ENCODE results near the gene SNX27. TPM values are rescaled to one million over a fixed set of nuclear protein-coding genes. Genes with fewer than 3 reads are reported as not detected.
"Not testable (repeated sequence)": the region's sequence is repeated elsewhere in the genome, so short reads cannot be mapped to it uniquely, and the experiment has no call there.

SNX27 gene
- total RNA-seq, 1 donor from 2014 or later, result 88.1 TPM

DNA sequence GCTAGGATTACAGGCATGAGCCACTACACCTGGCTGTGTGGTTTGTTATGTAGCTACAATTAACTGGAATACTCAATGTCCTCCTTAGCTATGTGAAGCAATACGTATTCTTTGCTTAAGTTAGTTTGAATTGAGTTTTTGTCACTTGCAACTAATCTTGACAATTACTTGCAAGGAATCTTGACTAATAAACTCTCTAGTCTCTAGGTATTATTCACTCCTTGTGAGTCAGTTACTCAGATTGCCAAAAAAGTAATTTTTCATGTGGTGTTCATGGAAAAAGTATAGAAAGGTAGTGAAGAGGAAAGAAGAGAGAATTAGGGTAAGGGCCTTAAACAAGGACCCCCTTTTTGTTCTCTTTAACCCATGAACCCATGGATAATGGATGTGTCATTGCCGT, 7.6 kb upstream of the SNX27 start:
- no peak for DNase-seq

DNA sequence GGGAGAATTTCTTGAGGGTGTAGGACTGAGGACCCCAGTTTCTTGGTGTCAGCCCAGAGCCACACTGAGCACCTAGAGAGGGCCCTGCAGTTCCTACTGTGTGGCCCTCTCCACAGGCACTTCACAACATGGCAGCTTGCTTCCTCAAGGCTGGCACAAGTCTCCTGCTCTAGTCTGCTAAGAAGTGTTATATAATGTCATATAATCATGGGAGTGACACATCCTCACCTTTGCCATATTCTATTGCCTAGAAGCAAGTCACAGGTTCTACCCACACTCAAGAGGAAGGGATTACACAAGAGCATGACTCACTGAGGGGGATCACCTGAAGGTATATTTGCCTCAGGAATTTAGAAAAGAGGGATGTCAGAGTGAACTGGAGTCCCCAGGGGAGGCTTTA, 5.5 kb upstream of the SNX27 start:
- DNase-seq, result no peak

DNA sequence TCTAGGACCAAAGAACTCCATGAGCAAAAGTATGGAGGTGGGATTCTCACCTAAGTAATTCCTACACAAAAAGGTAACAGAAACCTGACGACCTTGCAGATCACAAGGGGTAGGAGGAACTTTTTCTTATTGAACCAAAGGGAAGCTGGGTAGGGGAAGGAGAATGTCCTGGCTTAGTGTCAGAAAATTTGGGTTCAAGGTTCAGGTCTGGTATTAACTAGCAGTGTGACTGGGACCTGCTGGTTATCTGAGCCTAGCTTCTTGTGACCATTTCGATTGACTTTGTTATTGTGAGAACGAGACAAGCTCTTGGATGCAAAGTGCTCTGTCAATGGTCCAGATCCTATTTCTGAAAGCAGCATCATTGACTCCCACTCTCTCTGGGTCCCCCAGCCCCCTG, 5.0 kb upstream of the SNX27 start:
- no peak for DNase-seq

DNA sequence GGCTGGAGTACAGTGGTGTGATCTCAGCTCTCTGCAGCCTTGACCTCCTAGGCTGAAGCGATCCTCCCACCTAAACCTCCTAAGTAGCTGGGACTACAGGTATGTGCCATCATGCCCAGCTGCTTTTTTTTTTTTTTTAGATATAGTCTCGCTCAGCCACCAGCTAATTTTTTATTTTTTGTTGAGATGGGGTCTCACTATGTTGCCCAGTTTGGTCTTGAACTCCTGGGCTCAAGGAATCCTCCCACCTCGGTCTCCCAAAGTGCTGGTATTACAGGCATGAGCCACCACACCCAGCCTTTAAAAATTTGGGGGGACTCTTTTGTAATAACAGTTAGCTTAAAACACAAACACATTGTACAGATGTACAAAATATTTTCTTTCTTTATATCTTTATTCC, 1.7 kb upstream of the SNX27 start:
- DNase-seq, result no peak

DNA sequence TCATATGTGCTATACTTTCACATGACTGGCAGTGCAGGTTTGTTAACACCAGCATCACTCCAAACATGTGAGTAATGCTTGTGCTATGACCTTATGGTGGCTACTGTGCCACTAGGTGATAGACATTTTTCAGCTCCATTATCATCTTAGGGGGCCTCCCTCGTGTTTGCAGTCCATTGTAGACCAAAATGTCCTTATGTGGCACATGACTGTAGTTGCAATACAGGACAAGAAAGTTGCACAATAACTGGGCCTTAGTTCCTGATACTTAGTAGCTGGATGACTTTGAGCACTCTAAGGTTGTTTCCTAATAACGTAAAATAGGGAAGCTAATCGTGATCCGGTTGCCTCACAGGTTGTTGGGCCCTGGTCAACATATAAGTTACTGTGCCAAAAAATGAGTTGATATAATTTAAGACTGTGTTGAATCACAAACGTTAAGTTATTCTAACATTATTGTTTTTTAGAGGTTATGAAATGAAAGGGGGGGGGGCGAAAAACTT, 511 bp upstream of the SNX27 start:
- DNase-seq, result no peak

DNA sequence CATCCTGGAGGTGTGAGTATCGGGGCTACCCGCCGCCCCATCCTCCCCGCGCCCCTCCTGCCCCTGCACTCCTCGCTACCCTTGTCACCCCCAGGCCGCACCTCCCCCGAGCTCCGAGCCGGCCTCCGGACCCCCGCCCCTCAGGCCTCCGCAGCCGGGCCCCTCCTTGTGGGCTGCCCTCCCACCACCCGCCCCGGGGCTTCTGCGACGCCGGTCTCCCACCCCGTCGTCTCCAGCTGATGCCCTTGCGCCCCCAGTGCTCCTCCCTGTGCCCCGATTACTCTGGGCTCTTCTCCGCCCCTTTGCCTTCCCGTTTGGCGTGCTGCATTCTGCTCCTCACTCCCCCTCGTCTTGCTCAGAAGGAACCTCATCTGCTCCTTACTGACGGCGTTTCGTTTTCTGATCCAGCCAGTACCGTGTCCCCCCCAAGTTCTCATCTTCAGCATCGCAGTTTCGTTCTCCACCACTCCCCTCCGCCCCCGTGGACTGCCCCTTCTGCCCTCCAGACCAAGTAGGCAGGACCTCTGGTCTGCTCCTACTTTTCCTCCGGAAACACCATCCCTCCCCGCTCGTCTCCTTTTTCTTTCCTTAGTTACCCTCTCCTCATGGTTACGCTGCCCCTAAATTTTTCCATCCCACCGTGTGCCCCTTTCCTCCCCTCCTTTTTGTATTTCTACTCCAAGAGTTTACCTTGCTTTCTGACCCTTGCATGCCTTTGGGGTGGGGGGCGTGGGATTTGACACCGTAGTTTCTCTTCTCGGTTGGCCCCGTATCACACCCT, 841 bp downstream of the SNX27 start:
- no peak for DNase-seq

DNA sequence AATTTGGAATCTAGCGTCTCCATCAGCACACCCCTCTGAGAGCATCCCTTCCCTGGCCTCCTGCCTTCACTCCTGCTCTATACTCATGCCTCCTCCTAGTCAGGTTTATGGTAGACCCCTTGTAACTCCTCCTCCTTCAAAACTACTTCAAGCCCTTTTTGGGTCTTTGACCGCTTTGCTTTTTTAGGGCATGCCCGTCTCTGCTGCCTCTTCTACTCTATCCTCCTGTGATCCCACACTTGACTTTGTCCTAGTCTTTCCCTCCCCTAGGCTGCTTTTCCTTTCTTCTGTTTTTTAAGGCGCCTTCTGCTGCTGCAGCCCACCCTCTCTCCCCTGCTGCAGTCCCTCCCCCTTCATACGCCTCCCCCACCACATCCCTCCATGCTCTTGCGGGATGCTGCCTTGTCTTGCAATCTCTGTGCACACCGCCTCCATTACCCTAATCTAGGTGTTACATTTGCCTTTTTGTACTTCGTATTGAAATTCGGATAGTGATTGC, 1.5 kb downstream of the SNX27 start:
- no peak for DNase-seq

DNA sequence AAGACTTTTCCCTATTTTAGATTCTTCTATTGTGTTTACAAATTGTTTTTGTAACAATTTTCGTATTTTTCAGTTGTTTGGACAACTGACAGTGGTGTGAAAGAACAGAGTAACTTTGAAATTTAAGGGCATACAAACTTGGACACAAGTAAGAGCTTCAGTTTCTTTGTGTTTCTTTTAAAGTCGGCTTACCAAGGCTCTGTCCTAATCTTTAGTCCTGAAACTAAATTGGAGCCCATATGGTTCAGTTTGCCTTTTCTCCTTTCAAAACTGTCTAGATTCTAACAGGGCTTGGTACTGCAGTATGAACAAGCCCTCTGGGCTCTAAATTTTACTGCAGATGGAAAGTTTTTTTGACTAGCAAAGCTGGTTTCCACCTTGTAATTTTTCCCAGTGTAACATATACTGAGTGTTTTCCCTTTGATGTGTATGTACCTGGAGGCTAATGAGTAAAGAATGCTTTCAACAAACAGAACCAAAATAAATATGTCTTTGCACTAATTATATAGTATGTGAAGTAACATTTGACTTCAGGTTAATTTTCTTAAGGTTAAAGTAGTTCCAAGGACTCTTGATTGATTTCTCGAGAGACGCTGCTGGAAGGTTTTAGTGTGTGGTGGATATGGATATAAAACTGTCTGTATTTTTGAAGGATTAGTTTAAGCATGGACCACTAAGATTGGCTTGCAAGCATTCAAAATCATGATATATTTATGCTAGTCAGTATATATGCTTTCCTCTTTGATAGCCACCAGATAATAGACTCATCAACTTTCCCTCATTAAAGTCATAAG, 4.1 kb downstream of the SNX27 start:
- DNase-seq, result no peak

DNA sequence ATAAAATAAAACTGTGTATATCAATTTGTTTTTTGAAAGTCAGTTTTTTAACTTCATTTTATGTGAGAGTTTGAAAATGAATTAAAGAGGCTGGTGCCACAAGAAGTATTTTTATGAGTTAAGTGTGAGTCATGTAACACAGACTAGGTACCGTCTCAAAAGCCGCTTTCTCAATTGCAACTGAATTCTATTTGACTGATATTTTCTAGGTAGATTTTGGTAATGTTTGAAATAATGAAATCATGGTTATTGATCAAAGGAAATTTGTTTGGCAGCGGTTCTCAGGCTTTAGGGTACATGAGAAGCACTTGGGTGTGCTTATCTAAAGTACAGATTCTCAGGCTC, 4.6 kb downstream of the SNX27 start:
- no peak for DNase-seq

DNA sequence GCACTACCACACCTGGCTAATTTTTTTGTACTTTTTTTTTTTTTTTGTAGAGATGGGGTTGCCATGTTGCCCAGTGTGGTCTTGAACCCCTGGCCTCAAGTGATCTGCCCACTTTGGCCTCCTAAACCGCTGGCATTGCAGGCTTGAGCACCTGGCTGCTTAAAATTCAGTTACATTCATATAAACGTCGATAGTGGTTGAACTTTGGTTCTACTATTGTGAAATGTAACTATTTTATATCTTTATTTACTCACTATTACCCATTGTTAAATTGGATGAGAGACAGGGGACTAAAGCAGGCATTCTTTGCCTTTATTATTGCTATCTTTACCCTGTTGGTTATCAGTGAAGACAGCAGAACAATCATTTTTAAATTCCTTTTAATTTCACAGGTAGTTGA, 6.2 kb downstream of the SNX27 start:
- DNase-seq, result no peak

DNA sequence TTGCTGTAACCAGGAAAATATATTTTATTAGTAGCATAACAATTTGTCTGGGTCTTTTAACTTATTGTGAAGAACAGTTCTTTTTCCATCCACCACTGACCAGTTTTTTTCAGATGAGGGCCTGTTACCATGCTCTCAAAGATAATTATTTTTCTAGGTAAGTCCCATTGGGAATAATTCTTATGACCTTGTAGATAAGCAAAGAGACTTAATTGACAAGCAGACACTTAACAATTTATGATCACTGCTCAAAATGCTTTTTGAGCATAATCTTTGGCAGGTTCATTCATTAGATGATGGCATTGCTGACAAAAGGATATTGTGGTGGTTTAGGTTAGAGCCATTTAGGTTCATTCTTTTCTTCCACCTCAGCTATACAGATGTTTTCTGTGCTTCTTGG, 6.6 kb downstream of the SNX27 start:
- DNase-seq, result no peak

DNA sequence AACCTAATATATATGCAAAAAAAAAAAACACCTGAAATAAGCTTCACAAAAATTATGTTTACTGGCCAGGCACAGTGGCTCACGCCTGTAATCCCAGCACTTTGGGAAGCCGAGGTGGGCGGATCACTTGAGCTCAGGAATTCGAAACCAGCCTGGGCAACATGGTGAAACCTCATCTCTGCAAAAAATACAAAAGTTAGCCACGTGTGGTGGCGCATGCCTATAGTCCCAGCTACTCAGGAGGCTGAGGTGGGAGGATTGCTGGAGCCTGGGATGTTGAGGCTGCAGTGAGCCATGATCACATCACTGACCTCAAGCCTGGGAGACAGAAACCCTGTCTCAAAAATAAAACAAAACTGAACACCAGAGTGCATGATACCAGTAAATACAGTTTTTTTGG, 7.1 kb downstream of the SNX27 start:
- not testable (repeated sequence) for DNase-seq

DNA sequence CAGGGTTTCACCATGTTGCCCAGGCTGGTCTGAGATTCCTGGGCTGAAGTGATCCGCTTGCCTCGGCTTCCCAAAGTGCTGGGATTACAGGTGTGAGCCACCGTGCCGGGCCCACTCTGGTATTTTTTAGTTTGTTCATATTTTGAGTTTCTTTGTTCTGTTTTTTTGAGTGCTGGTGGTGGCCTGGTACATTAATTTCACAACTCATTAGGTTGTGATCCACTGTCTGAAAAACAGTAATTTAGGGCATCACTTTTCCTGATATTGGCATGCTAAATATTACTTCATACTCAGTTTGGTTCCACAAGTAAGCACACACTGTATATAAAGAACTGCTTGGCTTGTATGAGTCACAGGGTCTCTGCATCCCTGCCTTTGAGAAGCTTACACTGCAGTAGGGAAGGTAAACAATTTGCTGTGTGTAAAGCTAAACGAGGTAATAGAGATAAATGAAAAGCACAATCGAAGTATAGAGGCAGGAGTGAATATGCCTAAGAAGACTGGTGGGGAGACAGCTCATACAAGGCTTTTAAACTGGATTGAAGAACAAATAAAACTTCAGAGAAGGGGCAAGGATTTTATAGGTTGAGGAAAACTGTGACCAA, 7.7 kb downstream of the SNX27 start:
- DNase-seq, result no peak

DNA sequence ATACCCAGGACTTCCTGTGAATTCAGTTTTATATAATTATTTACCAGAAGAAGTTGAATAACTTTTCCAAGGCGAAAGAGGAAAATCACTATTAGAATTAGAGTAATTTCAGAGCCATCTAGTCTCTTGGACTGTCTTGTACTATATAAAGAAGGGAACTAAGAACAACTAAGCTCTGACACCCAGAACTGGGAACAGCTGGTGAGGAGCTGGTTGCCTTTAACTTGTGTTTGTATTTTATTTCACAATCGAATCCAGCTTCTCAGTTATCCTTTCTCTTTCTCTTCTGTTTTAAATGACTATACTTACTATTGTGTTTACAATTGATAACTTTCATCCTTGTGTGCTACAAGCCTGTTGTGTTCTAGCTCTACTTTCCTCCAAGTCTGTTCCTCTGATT, 8.4 kb downstream of the SNX27 start:
- no peak for DNase-seq

DNA sequence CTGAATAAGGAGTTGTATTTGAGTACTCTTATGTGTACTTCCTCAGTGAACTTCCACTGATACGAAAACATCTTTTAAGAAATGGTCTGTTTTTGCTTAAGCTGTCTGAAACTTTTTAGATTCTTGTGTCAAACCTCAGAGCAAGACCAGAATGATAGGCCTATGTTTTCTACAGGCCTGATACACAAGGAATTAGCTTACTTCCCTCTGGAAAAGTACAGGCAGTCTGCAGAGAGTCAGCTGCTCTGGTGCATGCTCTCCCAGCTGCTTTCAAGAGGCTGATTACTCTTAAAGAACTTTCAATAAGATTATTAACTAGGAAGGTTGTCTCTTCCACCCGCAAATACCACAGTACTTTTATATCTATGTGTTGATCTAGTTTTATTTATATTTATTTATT, 9.5 kb downstream of the SNX27 start:
- no peak for DNase-seq

DNA sequence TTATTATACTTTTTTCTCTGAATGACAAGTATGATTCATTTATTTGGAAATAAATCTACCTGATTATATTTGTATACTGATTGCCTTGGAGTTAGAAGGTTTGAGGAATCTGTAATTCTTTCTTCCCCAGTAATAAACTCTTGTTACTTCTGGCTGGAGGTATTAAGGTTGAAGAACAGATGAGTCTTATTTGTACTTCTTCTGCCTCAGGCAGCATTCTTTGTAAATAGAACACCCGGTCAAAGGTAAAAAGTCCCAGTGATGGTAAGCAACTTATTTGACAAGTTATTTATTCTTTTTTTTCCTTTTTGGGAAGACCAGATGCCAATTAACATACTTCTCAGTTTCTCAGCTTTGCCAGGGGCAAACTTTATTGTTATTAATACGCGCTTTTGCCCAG, 12.9 kb downstream of the SNX27 start:
- no peak for DNase-seq

DNA sequence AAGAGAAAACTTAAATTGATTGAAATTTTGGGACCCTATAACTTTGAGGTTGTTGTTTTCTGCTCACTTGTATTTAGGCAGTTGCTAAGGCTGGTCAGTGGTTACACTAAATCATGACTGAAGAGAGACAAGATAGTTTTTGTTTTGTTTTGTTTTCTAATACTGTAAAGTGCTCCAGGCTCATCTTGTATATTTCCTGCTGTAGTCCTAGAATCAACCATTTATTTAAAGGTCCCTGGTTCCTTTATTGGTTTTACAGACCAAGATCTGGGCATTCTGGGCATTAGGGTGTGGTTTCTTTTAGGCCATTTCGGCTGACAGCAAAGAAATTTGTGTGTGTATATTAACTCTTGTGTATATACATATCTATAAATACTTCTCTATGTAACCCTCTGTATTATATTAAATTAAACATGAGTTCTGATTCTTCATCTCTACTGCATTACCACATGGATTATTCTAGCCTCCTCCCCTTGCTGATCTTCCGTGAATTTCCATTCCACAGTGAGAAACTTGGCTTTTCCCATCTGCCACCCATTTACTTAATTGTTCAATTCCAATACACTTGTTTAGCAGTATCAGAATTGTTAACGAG, 15.0 kb downstream of the SNX27 start:
- no peak for DNase-seq

DNA sequence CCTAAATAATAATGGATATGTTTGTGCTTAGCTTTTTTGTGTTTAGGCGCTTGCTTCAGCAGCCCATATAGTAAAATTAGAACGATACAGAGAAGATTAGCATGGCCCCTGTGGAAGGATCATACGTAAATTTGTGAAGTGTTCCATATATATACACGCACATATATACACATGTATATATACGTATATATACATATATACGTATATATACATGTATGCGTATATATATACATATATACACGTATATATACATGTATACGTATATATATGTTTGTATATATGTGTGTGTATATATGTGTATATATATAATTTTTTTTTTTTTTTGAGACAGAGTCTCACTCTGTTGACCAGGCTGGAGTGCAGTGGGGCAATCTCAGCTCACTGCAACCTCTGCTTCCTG, 17.4 kb downstream of the SNX27 start:
- no peak for DNase-seq

DNA sequence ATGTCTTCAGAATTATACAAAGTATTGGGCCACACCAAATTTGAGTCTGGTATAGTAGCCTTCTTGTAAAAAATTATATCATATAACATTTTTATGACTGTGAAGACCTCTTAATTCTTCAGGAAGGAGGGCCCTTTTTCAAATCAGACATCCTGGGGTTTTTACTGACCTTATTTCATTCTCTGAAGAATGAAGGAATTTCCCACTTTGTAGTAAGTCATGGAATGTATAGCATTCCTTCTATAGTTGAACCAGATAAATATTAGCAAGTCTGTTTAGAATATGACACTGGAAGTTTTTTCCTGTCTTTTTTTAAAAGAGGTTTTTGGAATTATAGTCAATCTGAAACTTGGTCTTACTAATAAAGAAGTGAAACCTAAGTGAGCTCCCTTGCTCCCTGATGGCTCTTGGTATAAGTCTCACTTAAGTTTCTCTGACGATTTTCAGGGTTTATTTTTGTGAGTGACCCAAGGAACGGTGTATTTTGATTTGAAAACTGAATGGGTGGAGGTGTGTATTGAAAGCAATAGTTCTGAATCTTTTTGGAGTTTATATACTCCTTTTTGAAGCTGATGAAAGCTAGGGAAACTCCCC, 23.7 kb downstream of the SNX27 start:
- DNase-seq, result no peak

DNA sequence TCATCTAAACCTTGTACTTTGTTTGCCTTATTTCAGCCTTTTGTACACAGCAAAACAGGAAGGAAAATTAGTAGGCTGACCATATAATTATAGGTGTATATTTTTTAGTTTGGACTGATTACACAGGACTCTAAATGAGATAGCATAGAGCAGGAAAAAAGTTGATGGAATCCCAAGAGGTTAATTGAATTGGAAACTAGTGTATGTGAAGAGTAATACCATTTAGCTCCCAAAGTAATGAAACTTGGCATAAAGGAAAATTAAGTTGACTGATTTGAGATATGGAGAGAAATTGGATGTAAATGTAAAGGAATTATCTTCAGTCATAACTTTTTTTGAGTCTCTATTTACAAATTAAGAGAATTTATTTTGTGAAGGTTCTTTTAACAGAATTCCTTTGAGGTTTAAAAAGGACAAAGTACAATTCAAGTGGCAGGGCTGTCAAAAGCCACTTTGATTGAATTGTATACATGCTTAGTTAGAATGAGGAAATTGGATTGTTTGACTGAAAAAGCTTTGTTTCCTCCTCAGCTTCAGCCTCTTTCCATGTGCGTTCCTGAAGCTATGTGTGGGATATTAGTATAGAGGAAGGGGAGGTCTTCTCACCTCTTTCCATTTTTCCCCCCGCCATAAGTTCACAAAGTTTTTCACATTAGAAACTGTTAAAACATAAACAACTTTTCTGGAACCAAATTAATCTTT, 26.4 kb downstream of the SNX27 start:
- no peak for DNase-seq

DNA sequence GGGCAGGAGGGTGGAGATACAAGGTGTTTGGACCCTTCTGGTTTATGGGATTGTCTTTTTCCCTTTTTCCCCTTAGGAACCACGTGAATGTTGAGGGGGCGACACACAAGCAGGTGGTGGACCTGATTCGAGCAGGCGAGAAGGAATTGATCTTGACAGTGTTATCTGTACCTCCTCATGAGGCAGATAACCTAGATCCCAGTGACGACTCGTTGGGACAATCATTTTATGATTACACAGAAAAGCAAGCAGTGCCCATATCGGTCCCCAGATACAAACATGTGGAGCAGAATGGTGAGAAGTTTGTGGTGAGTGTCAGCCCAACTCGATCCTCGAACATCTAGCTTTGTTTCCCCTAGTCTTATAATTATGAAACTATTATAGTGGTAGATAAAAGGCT, 27.0 kb downstream of the SNX27 start:
- no peak for DNase-seq

DNA sequence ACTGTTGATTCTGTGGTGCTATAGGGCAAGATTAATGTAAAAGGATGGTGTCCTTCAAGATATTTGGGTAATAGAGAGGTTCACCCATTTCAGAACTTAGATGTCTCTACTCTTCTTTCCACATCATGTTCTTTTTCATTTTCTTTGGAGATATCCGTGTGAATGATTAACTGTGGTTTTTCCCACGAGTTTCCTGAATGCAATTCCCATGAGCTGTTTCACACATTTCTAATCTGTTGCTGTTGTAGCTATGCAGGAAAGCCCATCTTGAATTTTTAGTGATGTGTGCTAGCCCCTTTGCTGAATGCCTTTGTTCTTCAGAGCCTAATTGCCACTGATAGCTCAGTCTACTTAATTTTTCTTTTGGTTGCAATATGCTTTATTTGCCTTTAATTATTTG, 27.6 kb downstream of the SNX27 start:
- DNase-seq, result no peak
